Measurements from ENCODE around the gene CAMK1. TPM values are rescaled to one million over a fixed set of nuclear protein-coding genes. Genes with fewer than 3 reads are reported as not detected.

The CAMK1 gene
- total and polyA plus RNA-seq, 4 donors: 13.8 to 20.1 (median 16.7) TPM

DNA sequence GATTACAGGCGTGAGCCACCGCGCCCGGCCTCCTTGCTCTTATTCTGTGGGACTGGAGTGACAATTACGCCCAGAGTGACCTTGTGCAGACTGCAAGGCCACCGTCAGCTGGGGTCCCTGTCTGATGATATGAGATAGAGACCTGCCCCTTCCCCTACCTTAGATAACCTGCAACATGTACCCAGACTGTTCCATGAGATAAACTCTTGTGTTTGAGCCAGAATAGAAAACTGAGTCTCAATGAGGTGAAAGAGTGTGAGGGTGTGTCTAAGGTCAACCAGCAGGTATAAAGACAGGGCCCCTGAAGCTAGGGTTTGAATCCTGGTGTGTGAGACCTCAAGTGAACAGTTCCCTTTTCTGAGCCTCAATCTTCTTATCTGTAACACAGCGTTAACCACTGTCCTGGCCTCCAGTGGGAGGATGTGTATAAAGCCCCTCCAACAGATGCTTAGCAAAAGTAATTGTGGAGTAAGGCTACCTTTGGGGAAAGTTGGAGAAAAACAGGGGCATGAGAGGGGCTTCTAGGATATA, 16.5 kb upstream of the CAMK1 start:
- no peak for TF ChIP-seq EGR1 (IDR thresholded peaks at IDR 0.05; ENCODE audit: low read depth in 2 of 2)
- TF ChIP-seq, protein P1, sequence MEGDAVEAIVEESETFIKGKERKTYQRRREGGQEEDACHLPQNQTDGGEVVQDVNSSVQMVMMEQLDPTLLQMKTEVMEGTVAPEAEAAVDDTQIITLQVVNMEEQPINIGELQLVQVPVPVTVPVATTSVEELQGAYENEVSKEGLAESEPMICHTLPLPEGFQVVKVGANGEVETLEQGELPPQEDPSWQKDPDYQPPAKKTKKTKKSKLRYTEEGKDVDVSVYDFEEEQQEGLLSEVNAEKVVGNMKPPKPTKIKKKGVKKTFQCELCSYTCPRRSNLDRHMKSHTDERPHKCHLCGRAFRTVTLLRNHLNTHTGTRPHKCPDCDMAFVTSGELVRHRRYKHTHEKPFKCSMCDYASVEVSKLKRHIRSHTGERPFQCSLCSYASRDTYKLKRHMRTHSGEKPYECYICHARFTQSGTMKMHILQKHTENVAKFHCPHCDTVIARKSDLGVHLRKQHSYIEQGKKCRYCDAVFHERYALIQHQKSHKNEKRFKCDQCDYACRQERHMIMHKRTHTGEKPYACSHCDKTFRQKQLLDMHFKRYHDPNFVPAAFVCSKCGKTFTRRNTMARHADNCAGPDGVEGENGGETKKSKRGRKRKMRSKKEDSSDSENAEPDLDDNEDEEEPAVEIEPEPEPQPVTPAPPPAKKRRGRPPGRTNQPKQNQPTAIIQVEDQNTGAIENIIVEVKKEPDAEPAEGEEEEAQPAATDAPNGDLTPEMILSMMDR (IDR thresholded peaks at IDR 0.05; ENCODE audit: low read depth, low read length, missing input control): no peak
- no peak for TF ChIP-seq RAD21 (IDR thresholded peaks at IDR 0.05)
- TF ChIP-seq, protein P2, sequence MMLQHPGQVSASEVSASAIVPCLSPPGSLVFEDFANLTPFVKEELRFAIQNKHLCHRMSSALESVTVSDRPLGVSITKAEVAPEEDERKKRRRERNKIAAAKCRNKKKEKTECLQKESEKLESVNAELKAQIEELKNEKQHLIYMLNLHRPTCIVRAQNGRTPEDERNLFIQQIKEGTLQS (IDR thresholded peaks at IDR 0.05): no peak
- TF ChIP-seq HNF4A (conservative IDR thresholded peaks at IDR 0.05): no peak
- no peak for TF ChIP-seq SP1 (IDR thresholded peaks at IDR 0.05)
- TF ChIP-seq FOXA1 (IDR thresholded peaks at IDR 0.05): no peak
- no peak for TF ChIP-seq HNF4G (IDR thresholded peaks at IDR 0.05)
- TF ChIP-seq RXRA (IDR thresholded peaks at IDR 0.05): no peak
- no peak for TF ChIP-seq TAF1 (conservative IDR thresholded peaks at IDR 0.05)
- TF ChIP-seq FOXA2 (IDR thresholded peaks at IDR 0.05): no peak
- TF ChIP-seq, protein P3, sequence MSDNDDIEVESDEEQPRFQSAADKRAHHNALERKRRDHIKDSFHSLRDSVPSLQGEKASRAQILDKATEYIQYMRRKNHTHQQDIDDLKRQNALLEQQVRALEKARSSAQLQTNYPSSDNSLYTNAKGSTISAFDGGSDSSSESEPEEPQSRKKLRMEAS (IDR thresholded peaks at IDR 0.05): no peak
- no peak for TF ChIP-seq NR2F2 (IDR thresholded peaks at IDR 0.05)
- no peak for TF ChIP-seq JUND (IDR thresholded peaks at IDR 0.05)
- TF ChIP-seq YY1 (IDR thresholded peaks at IDR 0.05): no peak
- TF ChIP-seq, protein P4, sequence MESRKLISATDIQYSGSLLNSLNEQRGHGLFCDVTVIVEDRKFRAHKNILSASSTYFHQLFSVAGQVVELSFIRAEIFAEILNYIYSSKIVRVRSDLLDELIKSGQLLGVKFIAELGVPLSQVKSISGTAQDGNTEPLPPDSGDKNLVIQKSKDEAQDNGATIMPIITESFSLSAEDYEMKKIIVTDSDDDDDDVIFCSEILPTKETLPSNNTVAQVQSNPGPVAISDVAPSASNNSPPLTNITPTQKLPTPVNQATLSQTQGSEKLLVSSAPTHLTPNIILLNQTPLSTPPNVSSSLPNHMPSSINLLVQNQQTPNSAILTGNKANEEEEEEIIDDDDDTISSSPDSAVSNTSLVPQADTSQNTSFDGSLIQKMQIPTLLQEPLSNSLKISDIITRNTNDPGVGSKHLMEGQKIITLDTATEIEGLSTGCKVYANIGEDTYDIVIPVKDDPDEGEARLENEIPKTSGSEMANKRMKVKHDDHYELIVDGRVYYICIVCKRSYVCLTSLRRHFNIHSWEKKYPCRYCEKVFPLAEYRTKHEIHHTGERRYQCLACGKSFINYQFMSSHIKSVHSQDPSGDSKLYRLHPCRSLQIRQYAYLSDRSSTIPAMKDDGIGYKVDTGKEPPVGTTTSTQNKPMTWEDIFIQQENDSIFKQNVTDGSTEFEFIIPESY (IDR thresholded peaks at IDR 0.05): no peak
- no peak for TF ChIP-seq GABPA (IDR thresholded peaks at IDR 0.05 in 1 of 2, conservative IDR thresholded peaks at IDR 0.05 in 1 of 2)
- H3K4me3 ChIP-seq (ENCODE audit: low read depth in 1 of 3, low read length in 3 of 3): no peak overlapping the region
- no peaks in the 10 kb centered on the region for H3K27me3 ChIP-seq (ENCODE audit: control insufficient read depth in 4 of 4, insufficient read depth in 4 of 4, low read length in 3 of 4)
- WGBS: 94% methylated on average over 7 of the region's 7 CpGs
- peaks cover 2 to 19% (median 11%) of the 10 kb centered on the region in 4 donors for H3K4me1 ChIP-seq (ENCODE audit: control insufficient read depth in 4 of 4, insufficient read depth in 4 of 4, low read length in 3 of 4)
- H3K9me3 ChIP-seq (ENCODE audit: control insufficient read depth in 4 of 4, low read length in 3 of 4): no peaks in the 10 kb centered on the region
- no peak for DNase-seq (ENCODE audit: low spot score)
- H3K9ac ChIP-seq (ENCODE audit: low read depth in 1 of 2, low read length in 2 of 2): no peak overlapping the region
- peaks cover 2 to 51% (median 38%) of the 10 kb centered on the region in 4 donors for H3K36me3 ChIP-seq (ENCODE audit: control insufficient read depth in 4 of 4, insufficient read depth in 3 of 4, low read depth in 1 of 4, low read length in 3 of 4)
- H3K27ac ChIP-seq (ENCODE audit: low read depth in 1 of 2, low read length in 2 of 2): no peak overlapping the region

DNA sequence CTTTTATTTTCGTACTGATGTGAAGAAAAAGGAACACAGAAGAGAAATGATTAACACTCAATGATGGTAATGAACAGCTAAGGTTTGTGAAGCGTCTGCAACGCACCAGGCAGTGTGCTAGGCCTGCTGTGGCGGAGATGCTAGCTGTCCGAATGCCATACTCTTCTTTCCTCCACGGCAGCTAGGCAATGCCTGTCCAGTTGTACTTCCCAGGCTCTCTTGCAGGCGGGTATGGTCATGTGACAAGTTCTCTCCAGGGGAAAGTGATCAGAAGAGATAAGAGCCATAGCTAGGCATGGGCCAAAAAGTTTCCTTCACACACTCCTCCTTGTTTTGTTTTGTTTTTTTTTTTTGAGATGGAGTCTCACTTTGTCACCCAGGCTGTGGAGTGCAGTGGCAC, 15.9 kb upstream of the CAMK1 start:
- H3K4me1 ChIP-seq (ENCODE audit: control insufficient read depth in 4 of 4, insufficient read depth in 4 of 4, low read length in 3 of 4): peaks cover 6 to 18% (median 15%) of the 10 kb centered on the region in 4 donors
- H3K9ac ChIP-seq (ENCODE audit: low read depth in 1 of 2, low read length in 2 of 2): no peak overlapping the region
- H3K9me3 ChIP-seq (ENCODE audit: control insufficient read depth in 4 of 4, low read length in 3 of 4): no peaks in the 10 kb centered on the region
- no peak for TF ChIP-seq RXRA (IDR thresholded peaks at IDR 0.05)
- TF ChIP-seq, protein P4 (IDR thresholded peaks at IDR 0.05): no peak
- TF ChIP-seq FOXA1 (IDR thresholded peaks at IDR 0.05): no peak
- no peak for TF ChIP-seq EGR1 (IDR thresholded peaks at IDR 0.05; ENCODE audit: low read depth in 2 of 2)
- TF ChIP-seq, protein P5, sequence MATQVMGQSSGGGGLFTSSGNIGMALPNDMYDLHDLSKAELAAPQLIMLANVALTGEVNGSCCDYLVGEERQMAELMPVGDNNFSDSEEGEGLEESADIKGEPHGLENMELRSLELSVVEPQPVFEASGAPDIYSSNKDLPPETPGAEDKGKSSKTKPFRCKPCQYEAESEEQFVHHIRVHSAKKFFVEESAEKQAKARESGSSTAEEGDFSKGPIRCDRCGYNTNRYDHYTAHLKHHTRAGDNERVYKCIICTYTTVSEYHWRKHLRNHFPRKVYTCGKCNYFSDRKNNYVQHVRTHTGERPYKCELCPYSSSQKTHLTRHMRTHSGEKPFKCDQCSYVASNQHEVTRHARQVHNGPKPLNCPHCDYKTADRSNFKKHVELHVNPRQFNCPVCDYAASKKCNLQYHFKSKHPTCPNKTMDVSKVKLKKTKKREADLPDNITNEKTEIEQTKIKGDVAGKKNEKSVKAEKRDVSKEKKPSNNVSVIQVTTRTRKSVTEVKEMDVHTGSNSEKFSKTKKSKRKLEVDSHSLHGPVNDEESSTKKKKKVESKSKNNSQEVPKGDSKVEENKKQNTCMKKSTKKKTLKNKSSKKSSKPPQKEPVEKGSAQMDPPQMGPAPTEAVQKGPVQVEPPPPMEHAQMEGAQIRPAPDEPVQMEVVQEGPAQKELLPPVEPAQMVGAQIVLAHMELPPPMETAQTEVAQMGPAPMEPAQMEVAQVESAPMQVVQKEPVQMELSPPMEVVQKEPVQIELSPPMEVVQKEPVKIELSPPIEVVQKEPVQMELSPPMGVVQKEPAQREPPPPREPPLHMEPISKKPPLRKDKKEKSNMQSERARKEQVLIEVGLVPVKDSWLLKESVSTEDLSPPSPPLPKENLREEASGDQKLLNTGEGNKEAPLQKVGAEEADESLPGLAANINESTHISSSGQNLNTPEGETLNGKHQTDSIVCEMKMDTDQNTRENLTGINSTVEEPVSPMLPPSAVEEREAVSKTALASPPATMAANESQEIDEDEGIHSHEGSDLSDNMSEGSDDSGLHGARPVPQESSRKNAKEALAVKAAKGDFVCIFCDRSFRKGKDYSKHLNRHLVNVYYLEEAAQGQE (IDR thresholded peaks at IDR 0.05): no peak
- TF ChIP-seq SP1 (IDR thresholded peaks at IDR 0.05): no peak
- no peak for TF ChIP-seq HNF4A (conservative IDR thresholded peaks at IDR 0.05)
- TF ChIP-seq YY1 (IDR thresholded peaks at IDR 0.05): no peak
- TF ChIP-seq HNF4G (IDR thresholded peaks at IDR 0.05): no peak
- TF ChIP-seq TAF1 (conservative IDR thresholded peaks at IDR 0.05): no peak
- no peak for TF ChIP-seq GABPA (IDR thresholded peaks at IDR 0.05 in 1 of 2, conservative IDR thresholded peaks at IDR 0.05 in 1 of 2)
- no peak for TF ChIP-seq FOXA2 (IDR thresholded peaks at IDR 0.05)
- TF ChIP-seq JUND (IDR thresholded peaks at IDR 0.05): no peak
- TF ChIP-seq, protein P2 (IDR thresholded peaks at IDR 0.05): no peak
- no peak for TF ChIP-seq NR2F2 (IDR thresholded peaks at IDR 0.05)
- no peak for TF ChIP-seq RAD21 (IDR thresholded peaks at IDR 0.05)
- WGBS: 89% methylated on average over 7 of the region's 7 CpGs
- DNase-seq (ENCODE audit: low spot score): no peak
- H3K4me3 ChIP-seq (ENCODE audit: low read depth in 1 of 3, low read length in 3 of 3): no peak overlapping the region
- no peaks in the 10 kb centered on the region for H3K27me3 ChIP-seq (ENCODE audit: control insufficient read depth in 4 of 4, insufficient read depth in 4 of 4, low read length in 3 of 4)
- H3K27ac ChIP-seq (ENCODE audit: low read depth in 1 of 2, low read length in 2 of 2): no peak overlapping the region
- peaks cover 2 to 50% (median 37%) of the 10 kb centered on the region in 4 donors for H3K36me3 ChIP-seq (ENCODE audit: control insufficient read depth in 4 of 4, insufficient read depth in 3 of 4, low read depth in 1 of 4, low read length in 3 of 4)

Measured in liver (tissue), 9 donors.